ENCODE results near the gene ACTBL2.

The ACTBL2 gene

GRCh38 chr5:57478826-57479225 is 3.8 kb downstream of the ACTBL2 start:
- DNase-seq (ENCODE audit: low read depth in 1 of 2, low spot score in 1 of 2), result no peak
- Histone ChIP-seq H3K27me3 (ENCODE audit: insufficient read depth, poor library complexity, severe bottlenecking) (no peaks in the 10 kb centered on the region), H3K27ac (replicated peaks) (no peak overlapping the region), H3K4me3 (replicated peaks; ENCODE audit: insufficient read depth, low read length) (no peak overlapping the region)
- TF ChIP-seq, protein P1, sequence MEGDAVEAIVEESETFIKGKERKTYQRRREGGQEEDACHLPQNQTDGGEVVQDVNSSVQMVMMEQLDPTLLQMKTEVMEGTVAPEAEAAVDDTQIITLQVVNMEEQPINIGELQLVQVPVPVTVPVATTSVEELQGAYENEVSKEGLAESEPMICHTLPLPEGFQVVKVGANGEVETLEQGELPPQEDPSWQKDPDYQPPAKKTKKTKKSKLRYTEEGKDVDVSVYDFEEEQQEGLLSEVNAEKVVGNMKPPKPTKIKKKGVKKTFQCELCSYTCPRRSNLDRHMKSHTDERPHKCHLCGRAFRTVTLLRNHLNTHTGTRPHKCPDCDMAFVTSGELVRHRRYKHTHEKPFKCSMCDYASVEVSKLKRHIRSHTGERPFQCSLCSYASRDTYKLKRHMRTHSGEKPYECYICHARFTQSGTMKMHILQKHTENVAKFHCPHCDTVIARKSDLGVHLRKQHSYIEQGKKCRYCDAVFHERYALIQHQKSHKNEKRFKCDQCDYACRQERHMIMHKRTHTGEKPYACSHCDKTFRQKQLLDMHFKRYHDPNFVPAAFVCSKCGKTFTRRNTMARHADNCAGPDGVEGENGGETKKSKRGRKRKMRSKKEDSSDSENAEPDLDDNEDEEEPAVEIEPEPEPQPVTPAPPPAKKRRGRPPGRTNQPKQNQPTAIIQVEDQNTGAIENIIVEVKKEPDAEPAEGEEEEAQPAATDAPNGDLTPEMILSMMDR (IDR thresholded peaks at IDR 0.05; ENCODE audit: insufficient read depth, low read length), result no peak

DNA sequence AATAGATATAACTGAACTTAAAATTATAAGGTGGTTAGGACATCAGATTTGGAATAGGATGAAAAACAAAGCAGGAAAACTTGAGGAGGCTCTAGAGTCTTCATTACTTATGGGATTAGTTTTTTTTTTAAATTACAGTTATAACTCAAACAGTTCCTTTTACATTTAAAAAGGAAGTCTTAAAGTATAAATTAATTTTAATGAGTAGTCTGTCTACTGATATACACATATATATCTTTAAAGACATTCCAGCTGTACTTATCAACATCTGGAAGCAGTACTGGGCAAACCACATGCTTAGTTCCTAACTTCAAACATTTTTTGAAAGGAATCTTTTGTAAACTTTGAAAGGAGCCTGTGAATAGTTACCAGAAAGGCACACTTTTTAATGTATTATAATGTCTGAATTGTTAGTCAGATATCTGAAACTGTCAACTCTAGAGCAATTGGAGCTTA is 6.0 kb downstream of the ACTBL2 start:
- no peaks in the 10 kb centered on the region for H3K27me3 ChIP-seq (ENCODE audit: insufficient read depth, poor library complexity, severe bottlenecking)
- no peak overlapping the region for H3K4me3 ChIP-seq (replicated peaks; ENCODE audit: insufficient read depth, low read length)
- TF ChIP-seq, protein P2, sequence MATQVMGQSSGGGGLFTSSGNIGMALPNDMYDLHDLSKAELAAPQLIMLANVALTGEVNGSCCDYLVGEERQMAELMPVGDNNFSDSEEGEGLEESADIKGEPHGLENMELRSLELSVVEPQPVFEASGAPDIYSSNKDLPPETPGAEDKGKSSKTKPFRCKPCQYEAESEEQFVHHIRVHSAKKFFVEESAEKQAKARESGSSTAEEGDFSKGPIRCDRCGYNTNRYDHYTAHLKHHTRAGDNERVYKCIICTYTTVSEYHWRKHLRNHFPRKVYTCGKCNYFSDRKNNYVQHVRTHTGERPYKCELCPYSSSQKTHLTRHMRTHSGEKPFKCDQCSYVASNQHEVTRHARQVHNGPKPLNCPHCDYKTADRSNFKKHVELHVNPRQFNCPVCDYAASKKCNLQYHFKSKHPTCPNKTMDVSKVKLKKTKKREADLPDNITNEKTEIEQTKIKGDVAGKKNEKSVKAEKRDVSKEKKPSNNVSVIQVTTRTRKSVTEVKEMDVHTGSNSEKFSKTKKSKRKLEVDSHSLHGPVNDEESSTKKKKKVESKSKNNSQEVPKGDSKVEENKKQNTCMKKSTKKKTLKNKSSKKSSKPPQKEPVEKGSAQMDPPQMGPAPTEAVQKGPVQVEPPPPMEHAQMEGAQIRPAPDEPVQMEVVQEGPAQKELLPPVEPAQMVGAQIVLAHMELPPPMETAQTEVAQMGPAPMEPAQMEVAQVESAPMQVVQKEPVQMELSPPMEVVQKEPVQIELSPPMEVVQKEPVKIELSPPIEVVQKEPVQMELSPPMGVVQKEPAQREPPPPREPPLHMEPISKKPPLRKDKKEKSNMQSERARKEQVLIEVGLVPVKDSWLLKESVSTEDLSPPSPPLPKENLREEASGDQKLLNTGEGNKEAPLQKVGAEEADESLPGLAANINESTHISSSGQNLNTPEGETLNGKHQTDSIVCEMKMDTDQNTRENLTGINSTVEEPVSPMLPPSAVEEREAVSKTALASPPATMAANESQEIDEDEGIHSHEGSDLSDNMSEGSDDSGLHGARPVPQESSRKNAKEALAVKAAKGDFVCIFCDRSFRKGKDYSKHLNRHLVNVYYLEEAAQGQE (IDR thresholded peaks at IDR 0.05; ENCODE audit: insufficient replicate concordance, low read depth), result no peak
- TF ChIP-seq, protein P1 (IDR thresholded peaks at IDR 0.05; ENCODE audit: insufficient read depth, low read length), result no peak
- TF ChIP-seq SPI1 (IDR thresholded peaks at IDR 0.05; ENCODE audit: borderline replicate concordance, low read depth), result no peak
- TF ChIP-seq GABPA (IDR thresholded peaks at IDR 0.05; ENCODE audit: low read depth), result no peak
- TF ChIP-seq POLR2AphosphoS5 (IDR thresholded peaks at IDR 0.05; ENCODE audit: low read depth), result no peak
- DNase-seq (ENCODE audit: low read depth in 1 of 2, low spot score in 1 of 2), result no peak
- H3K27ac ChIP-seq (replicated peaks), result no peak overlapping the region

- Histone ChIP-seq H3K27ac (replicated peaks) (no peak overlapping the region), H3K27me3 (ENCODE audit: insufficient read depth, poor library complexity, severe bottlenecking) (no peaks in the 10 kb centered on the region), H3K4me3 (replicated peaks; ENCODE audit: insufficient read depth, low read length) (no peak overlapping the region)
- TF ChIP-seq POLR2AphosphoS5 (IDR thresholded peaks at IDR 0.05; ENCODE audit: low read depth), result no peak
- TF ChIP-seq GABPA (IDR thresholded peaks at IDR 0.05; ENCODE audit: low read depth), result no peak
- TF ChIP-seq, protein P2 (IDR thresholded peaks at IDR 0.05; ENCODE audit: insufficient replicate concordance, low read depth), result no peak
- no peak for TF ChIP-seq SPI1 (IDR thresholded peaks at IDR 0.05; ENCODE audit: borderline replicate concordance, low read depth)
- DNase-seq (ENCODE audit: low read depth in 1 of 2, low spot score in 1 of 2), result no peak
These were observed 12.3 kb downstream of the ACTBL2 start for GRCh38 chr5:57470339-57470738.

DNA sequence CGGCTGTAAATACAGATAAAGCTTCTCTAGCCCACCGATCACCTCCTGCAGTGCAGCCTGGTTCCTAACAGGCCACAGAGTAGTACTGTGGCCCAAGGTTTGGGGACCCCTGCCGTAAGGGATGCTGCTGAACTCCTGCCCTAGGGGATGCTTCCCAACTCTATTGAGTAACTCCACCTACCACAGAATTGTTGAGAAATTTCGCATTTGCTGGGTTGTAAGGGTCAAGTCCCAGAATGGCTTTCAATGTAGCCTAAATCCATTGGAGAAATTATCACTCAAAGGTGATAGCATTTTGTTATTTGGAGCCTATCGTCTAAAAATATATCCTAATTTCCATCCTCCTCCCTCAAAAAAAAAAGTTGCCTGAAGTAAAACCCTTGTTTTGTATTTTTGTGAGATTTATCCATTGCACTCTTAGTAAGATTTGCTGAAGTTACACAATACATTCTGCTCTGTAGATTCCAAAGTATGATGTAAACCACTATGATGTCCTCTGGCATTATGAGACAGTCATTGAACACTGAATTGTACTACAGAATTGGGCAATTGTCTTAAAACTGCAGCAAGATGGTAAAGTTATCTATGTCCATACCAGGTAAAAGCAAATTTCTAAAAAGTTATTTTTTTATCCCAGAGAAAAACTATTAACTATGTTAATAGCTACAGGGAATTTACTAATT is 14.0 kb downstream of the ACTBL2 start:
- H3K27ac ChIP-seq (replicated peaks), result no peak overlapping the region
- DNase-seq (ENCODE audit: low read depth in 1 of 2, low spot score in 1 of 2), result no peak

More for the DNA sequence above, 14.0 kb downstream of the ACTBL2 start:
- no peak overlapping the region for H3K4me3 ChIP-seq (replicated peaks; ENCODE audit: insufficient read depth, low read length)
- H3K27me3 ChIP-seq (ENCODE audit: insufficient read depth, poor library complexity, severe bottlenecking), result no peaks in the 10 kb centered on the region
- TF ChIP-seq, protein P2 (IDR thresholded peaks at IDR 0.05; ENCODE audit: insufficient replicate concordance, low read depth), result no peak
- TF ChIP-seq POLR2AphosphoS5 (IDR thresholded peaks at IDR 0.05; ENCODE audit: low read depth) (no peak), GABPA (IDR thresholded peaks at IDR 0.05; ENCODE audit: low read depth) (no peak), SPI1 (IDR thresholded peaks at IDR 0.05; ENCODE audit: borderline replicate concordance, low read depth) (no peak)
- TF ChIP-seq, protein P1 (IDR thresholded peaks at IDR 0.05; ENCODE audit: insufficient read depth, low read length), result no peak

Measured in HL-60 (cell line).